VCaP (cell line): ENCODE results near the gene SIX5.

ENCODE experiments used
- H3K27ac ChIP-seq: fragments of 450-650 bp; 2 replicates; pipeline ENCODE4 v1.5.1; 2017
- CTCF ChIP-seq: fragments of 450-650 bp; conservative IDR thresholded peaks from 2 replicates; pipeline ENCODE4 v1.5.1; 2017; ENCODE audit warnings: mild to moderate bottlenecking, moderate library complexity

SIX5 gene

GRCh38 chr19:45777395-45777961, 8.4 kb upstream of the SIX5 start:
- H3K27ac ChIP-seq = no peak overlapping the region
- TF ChIP-seq CTCF = no peak

GRCh38 chr19:45774765-45775164, 5.7 kb upstream of the SIX5 start:
- TF ChIP-seq CTCF = no peak
- H3K27ac ChIP-seq = no peak overlapping the region

GRCh38 chr19:45773384-45773783, 4.3 kb upstream of the SIX5 start:
- TF ChIP-seq CTCF = no peak
- no peak overlapping the region for H3K27ac ChIP-seq

GRCh38 chr19:45772912-45773311, 3.9 kb upstream of the SIX5 start:
- no peak for TF ChIP-seq CTCF
- H3K27ac ChIP-seq = no peak overlapping the region

GRCh38 chr19:45772130-45772840, 3.2 kb upstream of the SIX5 start:
- H3K27ac ChIP-seq = no peak overlapping the region
- no peak for TF ChIP-seq CTCF

GRCh38 chr19:45771311-45771933, 2.4 kb upstream of the SIX5 start:
- H3K27ac ChIP-seq = peak overlapping the region; percentile 81
- no peak for TF ChIP-seq CTCF

GRCh38 chr19:45770192-45771101, 1.4 kb upstream of the SIX5 start:
- H3K27ac ChIP-seq = peak overlapping the region; percentile 81
- peak; percentile 95 for TF ChIP-seq CTCF
